SK-N-SH treated with all-trans-retinoic acid at 6 μM for 48 hours (cell line): ENCODE measurements around the gene EPHX1.

Experiments used
- GLIS3 ChIP-seq: fragments of 250-450 bp; sonication (Bioruptor Pico); IDR thresholded peaks from 2 replicates; pipeline ENCODE4 v1.5.0; 2020; ENCODE audit warnings: mild to moderate bottlenecking, moderate library complexity
- SNAI2 ChIP-seq: fragments of 250-450 bp; sonication (Bioruptor Pico); IDR thresholded peaks from 2 replicates; pipeline ENCODE4 v1.5.0; 2020; ENCODE audit warnings: mild to moderate bottlenecking, moderate library complexity
- ZFP3 ChIP-seq: fragments of 250-450 bp; sonication (Bioruptor Pico); IDR thresholded peaks from 2 replicates; pipeline ENCODE4 v1.5.0; 2020; ENCODE audit warnings: mild to moderate bottlenecking, moderate library complexity
- ZFP30 ChIP-seq: fragments of 450-650 bp; formaldehyde crosslinking; IDR thresholded peaks from 2 replicates; pipeline ENCODE4 v1.5.0; 2022; ENCODE audit warnings: mild to moderate bottlenecking, moderate library complexity
- ZNF565 ChIP-seq: fragments of 450-650 bp; formaldehyde crosslinking; conservative IDR thresholded peaks from 2 replicates; pipeline ENCODE4 v1.5.0; 2020; ENCODE audit warnings: low read depth, mild to moderate bottlenecking, moderate library complexity
- ZNF8 ChIP-seq: fragments of 450-650 bp; formaldehyde crosslinking; IDR thresholded peaks from 2 replicates; pipeline ENCODE4 v1.5.0; 2020; ENCODE audit warnings: mild to moderate bottlenecking, moderate library complexity
- TF ChIP-seq, protein P1 (sequence below): fragments of 250-450 bp; sonication (Bioruptor Pico); IDR thresholded peaks from 2 replicates; pipeline ENCODE4 v1.5.1; 2020; ENCODE audit warnings: low read depth, mild to moderate bottlenecking, moderate library complexity
- TF ChIP-seq, protein P2 (sequence below): fragments of 250-450 bp; sonication (Bioruptor Pico); IDR thresholded peaks from 2 replicates; pipeline ENCODE4 v1.8.0; 2020; ENCODE audit warnings: mild to moderate bottlenecking, moderate library complexity, borderline replicate concordance

DNA sequence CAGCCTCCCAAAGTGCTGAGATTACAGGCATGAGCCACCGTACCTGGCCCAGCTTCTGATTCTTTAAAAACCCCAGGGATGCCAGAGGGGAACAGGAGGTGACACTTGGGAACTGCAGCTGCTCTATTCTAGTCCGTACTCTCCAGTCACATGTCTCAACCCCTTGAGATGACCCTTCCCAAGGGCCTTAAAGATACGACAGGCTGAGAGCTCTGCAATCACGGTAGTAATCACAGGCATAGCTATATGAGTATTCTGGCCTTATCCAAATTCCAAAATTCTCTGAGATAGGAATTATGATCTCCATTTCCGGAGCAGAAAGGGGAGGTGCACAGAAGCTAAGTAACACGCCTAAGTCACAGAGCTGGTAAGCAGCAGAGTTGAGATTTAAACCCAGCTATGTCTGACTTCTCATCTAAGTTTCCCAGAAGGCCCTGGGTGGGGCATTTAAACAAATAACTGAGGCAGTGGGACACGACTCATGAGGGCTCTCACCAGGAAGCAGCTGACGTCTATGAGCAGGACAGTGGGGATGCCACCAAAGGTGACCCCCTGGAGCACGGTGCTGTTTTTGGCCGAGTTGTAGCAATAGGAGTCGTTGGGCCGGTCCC lies 67.1 kb downstream of the EPHX1 start:
- TF ChIP-seq ZNF8 (CRISPR knock-in tag), result no peak
- TF ChIP-seq, protein P1, sequence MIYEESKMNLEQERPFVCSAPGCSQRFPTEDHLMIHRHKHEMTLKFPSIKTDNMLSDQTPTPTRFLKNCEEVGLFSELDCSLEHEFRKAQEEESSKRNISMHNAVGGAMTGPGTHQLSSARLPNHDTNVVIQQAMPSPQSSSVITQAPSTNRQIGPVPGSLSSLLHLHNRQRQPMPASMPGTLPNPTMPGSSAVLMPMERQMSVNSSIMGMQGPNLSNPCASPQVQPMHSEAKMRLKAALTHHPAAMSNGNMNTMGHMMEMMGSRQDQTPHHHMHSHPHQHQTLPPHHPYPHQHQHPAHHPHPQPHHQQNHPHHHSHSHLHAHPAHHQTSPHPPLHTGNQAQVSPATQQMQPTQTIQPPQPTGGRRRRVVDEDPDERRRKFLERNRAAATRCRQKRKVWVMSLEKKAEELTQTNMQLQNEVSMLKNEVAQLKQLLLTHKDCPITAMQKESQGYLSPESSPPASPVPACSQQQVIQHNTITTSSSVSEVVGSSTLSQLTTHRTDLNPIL, result no peak
- no peak for TF ChIP-seq ZNF565
- TF ChIP-seq ZFP30, result no peak
- no peak for TF ChIP-seq GLIS3 (CRISPR knock-in tag)
- TF ChIP-seq, protein P2, sequence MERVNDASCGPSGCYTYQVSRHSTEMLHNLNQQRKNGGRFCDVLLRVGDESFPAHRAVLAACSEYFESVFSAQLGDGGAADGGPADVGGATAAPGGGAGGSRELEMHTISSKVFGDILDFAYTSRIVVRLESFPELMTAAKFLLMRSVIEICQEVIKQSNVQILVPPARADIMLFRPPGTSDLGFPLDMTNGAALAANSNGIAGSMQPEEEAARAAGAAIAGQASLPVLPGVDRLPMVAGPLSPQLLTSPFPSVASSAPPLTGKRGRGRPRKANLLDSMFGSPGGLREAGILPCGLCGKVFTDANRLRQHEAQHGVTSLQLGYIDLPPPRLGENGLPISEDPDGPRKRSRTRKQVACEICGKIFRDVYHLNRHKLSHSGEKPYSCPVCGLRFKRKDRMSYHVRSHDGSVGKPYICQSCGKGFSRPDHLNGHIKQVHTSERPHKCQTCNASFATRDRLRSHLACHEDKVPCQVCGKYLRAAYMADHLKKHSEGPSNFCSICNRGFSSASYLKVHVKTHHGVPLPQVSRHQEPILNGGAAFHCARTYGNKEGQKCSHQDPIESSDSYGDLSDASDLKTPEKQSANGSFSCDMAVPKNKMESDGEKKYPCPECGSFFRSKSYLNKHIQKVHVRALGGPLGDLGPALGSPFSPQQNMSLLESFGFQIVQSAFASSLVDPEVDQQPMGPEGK (CRISPR knock-in tag), result no peak
- no peak for TF ChIP-seq ZFP3 (CRISPR knock-in tag)
- TF ChIP-seq SNAI2 (CRISPR knock-in tag), result no peak
